GM19239 (cell line): Measurements from ENCODE around the gene FBP1.

Experiments
- DNase-seq: peaks from one replicate; pipeline ENCODE4 v3.0.0; 2011; ENCODE audit warnings: low spot score; ENCODE audit not compliant: insufficient read length
- FAIRE-seq: peaks from 2 replicates; lab custom pipeline; 2011; peaks lifted over from hg19 to GRCh38; lab: Jason Lieb, UNC

The FBP1 gene

GRCh38 chr9:94657021-94657725, 17.9 kb upstream of the FBP1 start:
- no peak for FAIRE-seq
- no peak for DNase-seq

- peak; percentile 94 for FAIRE-seq
Observed at GRCh38 chr9:94656200-94656599, 16.9 kb upstream of the FBP1 start.

GRCh38 chr9:94655739-94656138, 16.4 kb upstream of the FBP1 start:
- no peak for FAIRE-seq
- DNase-seq = no peak

More at GRCh38 chr9:94656200-94656599, 16.9 kb upstream of the FBP1 start:
- peak; percentile 29 for DNase-seq

GRCh38 chr9:94654165-94654894, 15.0 kb upstream of the FBP1 start:
- FAIRE-seq = no peak
- no peak for DNase-seq

- no peak for FAIRE-seq
- no peak for DNase-seq
Observed at GRCh38 chr9:94650949-94651348, 11.6 kb upstream of the FBP1 start.

GRCh38 chr9:94649100-94649819, 9.9 kb upstream of the FBP1 start:
- FAIRE-seq (no peak), DNase-seq (no peak)

- FAIRE-seq (no peak), DNase-seq (no peak)
Observed at GRCh38 chr9:94648185-94648584, 8.9 kb upstream of the FBP1 start.

GRCh38 chr9:94645901-94646300, 6.6 kb upstream of the FBP1 start:
- DNase-seq (no peak), FAIRE-seq (no peak)

GRCh38 chr9:94644543-94644942, 5.2 kb upstream of the FBP1 start:
- FAIRE-seq (no peak), DNase-seq (no peak)

GRCh38 chr9:94643741-94644140, 4.4 kb upstream of the FBP1 start:
- FAIRE-seq = no peak
- DNase-seq = no peak

GRCh38 chr9:94643176-94643575, 3.9 kb upstream of the FBP1 start:
- FAIRE-seq = no peak
- no peak for DNase-seq

- FAIRE-seq (no peak), DNase-seq (no peak)
Observed at GRCh38 chr9:94642501-94642900, 3.2 kb upstream of the FBP1 start.

- DNase-seq (no peak), FAIRE-seq (no peak)
Observed at GRCh38 chr9:94639999-94640376, 670 bp upstream of the FBP1 start.

GRCh38 chr9:94638335-94639060, 820 bp downstream of the FBP1 start:
- DNase-seq (no peak), FAIRE-seq (no peak)

- FAIRE-seq = no peak
- no peak for DNase-seq
Observed at GRCh38 chr9:94632737-94633136, 6.6 kb downstream of the FBP1 start.

- no peak for DNase-seq
- no peak for FAIRE-seq
Observed at GRCh38 chr9:94631599-94631998, 7.7 kb downstream of the FBP1 start.

GRCh38 chr9:94630833-94631232, 8.5 kb downstream of the FBP1 start:
- FAIRE-seq (no peak), DNase-seq (no peak)

- no peak for FAIRE-seq
Observed at GRCh38 chr9:94630281-94630680, 9.0 kb downstream of the FBP1 start.

GRCh38 chr9:94627287-94627686, 12.0 kb downstream of the FBP1 start:
- FAIRE-seq (no peak), DNase-seq (no peak)

More at GRCh38 chr9:94630281-94630680, 9.0 kb downstream of the FBP1 start:
- no peak for DNase-seq

- DNase-seq = no peak
- no peak for FAIRE-seq
Observed at GRCh38 chr9:94625835-94626234, 13.5 kb downstream of the FBP1 start.

- FAIRE-seq (no peak), DNase-seq (no peak)
Observed at GRCh38 chr9:94624629-94625028, 14.7 kb downstream of the FBP1 start.
